Suprapubic skin (tissue), 3 donors: ENCODE results near the gene R3HCC1L.
"Not testable (repeated sequence)": the region's sequence is repeated elsewhere in the genome, so short reads cannot be mapped to it uniquely, and the experiment has no call there.

Source experiments
- POLR2AphosphoS5 ChIP-seq, 3 donors: sonication (generic); formaldehyde crosslinking; IDR thresholded peaks; one replicate each; pipeline ENCODE4 v1.6.1; 2017; ENCODE audit warnings: antibody characterized with exemption in 3 of 3
- TF ChIP-seq, protein P1 (sequence below), 2 donors: fragments of 200-600 bp in 1 of 2; fragments of 450-650 bp in 1 of 2; sonication (generic) in 1 of 2; IDR thresholded peaks; one replicate each; pipeline ENCODE4 v1.5.1; 2016 to 2019; ENCODE audit warnings: antibody characterized with exemption in 2 of 2, mild to moderate bottlenecking in 1 of 2, moderate library complexity in 1 of 2

DNA sequence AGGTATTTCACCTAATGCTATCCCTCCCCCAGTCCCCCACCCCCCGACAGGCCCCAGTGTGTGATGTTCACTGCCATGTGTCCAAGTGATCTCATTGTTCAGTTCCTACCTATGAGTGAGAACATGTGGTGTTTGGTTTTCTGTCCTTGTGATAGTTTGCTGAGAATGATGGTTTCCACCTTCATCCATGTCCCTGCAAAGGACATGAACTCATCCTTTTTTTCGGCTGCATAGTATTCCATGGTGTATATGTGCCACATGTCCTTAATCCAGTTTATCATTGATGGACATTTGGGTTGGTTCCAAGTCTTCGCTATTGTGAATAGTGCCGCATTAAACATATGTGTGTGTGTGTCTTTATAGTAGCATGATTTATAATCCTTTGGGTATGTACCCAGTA is 56.3 kb downstream of the R3HCC1L start:
- TF ChIP-seq, protein P1, sequence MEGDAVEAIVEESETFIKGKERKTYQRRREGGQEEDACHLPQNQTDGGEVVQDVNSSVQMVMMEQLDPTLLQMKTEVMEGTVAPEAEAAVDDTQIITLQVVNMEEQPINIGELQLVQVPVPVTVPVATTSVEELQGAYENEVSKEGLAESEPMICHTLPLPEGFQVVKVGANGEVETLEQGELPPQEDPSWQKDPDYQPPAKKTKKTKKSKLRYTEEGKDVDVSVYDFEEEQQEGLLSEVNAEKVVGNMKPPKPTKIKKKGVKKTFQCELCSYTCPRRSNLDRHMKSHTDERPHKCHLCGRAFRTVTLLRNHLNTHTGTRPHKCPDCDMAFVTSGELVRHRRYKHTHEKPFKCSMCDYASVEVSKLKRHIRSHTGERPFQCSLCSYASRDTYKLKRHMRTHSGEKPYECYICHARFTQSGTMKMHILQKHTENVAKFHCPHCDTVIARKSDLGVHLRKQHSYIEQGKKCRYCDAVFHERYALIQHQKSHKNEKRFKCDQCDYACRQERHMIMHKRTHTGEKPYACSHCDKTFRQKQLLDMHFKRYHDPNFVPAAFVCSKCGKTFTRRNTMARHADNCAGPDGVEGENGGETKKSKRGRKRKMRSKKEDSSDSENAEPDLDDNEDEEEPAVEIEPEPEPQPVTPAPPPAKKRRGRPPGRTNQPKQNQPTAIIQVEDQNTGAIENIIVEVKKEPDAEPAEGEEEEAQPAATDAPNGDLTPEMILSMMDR (IDR thresholded peaks at IDR 0.05), result not testable (repeated sequence)
- TF ChIP-seq POLR2AphosphoS5 (IDR thresholded peaks at IDR 0.05), result not testable (repeated sequence)
